Thoracic aorta (tissue), 2 donors: ENCODE results near the gene KRTAP9-2. TPM values are rescaled to one million over a fixed set of nuclear protein-coding genes. Genes with fewer than 3 reads are reported as not detected.

Source experiments
- ATAC-seq: fragments of 150-250 bp; one replicate; pipeline ENCODE4 v1.8.0; 2017; ENCODE audit warnings: low read depth; ENCODE audit not compliant: insufficient number of reproducible peaks, low FRiP score
- DNase-seq: peaks from one replicate; pipeline ENCODE4 v3.0.0-alpha.2; 2020; ENCODE audit warnings: low spot score
- H3K27ac ChIP-seq, 2 donors: fragments of 200-600 bp; sonication (generic); 1 replicate in 1 of 2; 2 replicates in 1 of 2; pipeline ENCODE4 v1.5.1; 2016; ENCODE audit warnings: mild to moderate bottlenecking in 2 of 2, moderate library complexity in 2 of 2
- H3K27me3 ChIP-seq: fragments of 200-600 bp; sonication (generic); replicated peaks from 2 replicates; pipeline ENCODE4 v1.6.0; 2016; ENCODE audit warnings: mild to moderate bottlenecking; ENCODE audit not compliant: insufficient read depth
- H3K36me3 ChIP-seq: fragments of 200-600 bp; sonication (generic); one replicate; pipeline ENCODE4 v1.5.1; 2016
- H3K4me1 ChIP-seq, 2 donors: fragments of 200-600 bp; sonication (generic); 1 replicate in 1 of 2; 2 replicates in 1 of 2; pipeline versions ENCODE4 v1.5.1 to v1.6.0; 2016; ENCODE audit warnings: low read depth in 2 of 2, mild to moderate bottlenecking in 1 of 2; ENCODE audit not compliant: control insufficient read depth in 1 of 2
- H3K4me3 ChIP-seq: fragments of 200-600 bp; sonication (generic); 2 replicates; pipeline ENCODE4 v1.5.1; 2016; ENCODE audit warnings: mild to moderate bottlenecking
- H3K9me3 ChIP-seq: fragments of 200-600 bp; sonication (generic); 2 replicates; pipeline ENCODE4 v1.5.1; 2016
- total RNA-seq, 2 donors: library from RNA; depleted of rRNA; stranded (reverse); fragments of >200 nt; gene quantifications; one replicate each; pipeline versions ENCODE4 v1.1.0 to v1.2.3, GENCODE V29; 2016
- TF ChIP-seq, protein P1 (sequence below): fragments of 200-600 bp; sonication (generic); IDR thresholded peaks from one replicate; pipeline ENCODE4 v1.5.1; 2019; ENCODE audit warnings: antibody characterized with exemption

KRTAP9-2 gene
- total RNA-seq, 2 donors from 2014 or later = not detected

DNA sequence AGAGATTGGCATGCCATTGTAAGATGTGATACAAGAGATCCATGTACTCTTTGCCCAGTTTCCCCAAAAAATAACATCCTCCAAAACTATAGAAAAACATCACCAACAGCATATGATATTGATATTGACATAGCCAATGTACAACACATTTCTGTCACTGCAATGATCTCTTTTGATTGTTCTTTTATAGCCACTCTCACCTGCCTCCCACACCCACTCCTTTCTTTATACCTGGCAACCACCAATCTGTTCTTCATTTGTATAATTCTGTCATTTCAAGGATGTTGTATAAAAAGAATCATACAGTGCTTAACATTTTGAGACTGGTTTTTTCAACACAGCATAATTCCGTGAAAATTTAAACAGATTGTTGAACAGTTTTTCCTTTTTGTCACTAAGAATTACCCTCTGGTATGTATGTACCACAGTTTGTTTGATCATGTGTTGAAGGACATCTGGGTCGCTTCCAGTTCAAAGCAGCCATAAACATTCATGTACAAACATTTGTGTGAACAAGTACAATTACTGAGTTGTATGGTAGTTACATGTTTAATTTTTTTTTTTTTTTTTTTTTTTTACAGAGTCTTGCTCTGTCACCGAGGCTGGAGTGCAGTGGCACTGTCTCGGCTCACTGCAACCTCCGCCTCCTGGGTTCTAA lies 26.9 kb upstream of the KRTAP9-2 start:
- no peaks in the 10 kb centered on the region for H3K27me3 ChIP-seq
- DNase-seq (no peak), ATAC-seq (no peak)
- H3K9me3 ChIP-seq = no peaks in the 10 kb centered on the region
- no peak overlapping the region for H3K4me3 ChIP-seq
- TF ChIP-seq, protein P1, sequence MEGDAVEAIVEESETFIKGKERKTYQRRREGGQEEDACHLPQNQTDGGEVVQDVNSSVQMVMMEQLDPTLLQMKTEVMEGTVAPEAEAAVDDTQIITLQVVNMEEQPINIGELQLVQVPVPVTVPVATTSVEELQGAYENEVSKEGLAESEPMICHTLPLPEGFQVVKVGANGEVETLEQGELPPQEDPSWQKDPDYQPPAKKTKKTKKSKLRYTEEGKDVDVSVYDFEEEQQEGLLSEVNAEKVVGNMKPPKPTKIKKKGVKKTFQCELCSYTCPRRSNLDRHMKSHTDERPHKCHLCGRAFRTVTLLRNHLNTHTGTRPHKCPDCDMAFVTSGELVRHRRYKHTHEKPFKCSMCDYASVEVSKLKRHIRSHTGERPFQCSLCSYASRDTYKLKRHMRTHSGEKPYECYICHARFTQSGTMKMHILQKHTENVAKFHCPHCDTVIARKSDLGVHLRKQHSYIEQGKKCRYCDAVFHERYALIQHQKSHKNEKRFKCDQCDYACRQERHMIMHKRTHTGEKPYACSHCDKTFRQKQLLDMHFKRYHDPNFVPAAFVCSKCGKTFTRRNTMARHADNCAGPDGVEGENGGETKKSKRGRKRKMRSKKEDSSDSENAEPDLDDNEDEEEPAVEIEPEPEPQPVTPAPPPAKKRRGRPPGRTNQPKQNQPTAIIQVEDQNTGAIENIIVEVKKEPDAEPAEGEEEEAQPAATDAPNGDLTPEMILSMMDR = no peak
- H3K36me3 ChIP-seq = no peaks in the 10 kb centered on the region
- H3K4me1 ChIP-seq = no peaks in the 10 kb centered on the region
- H3K27ac ChIP-seq = no peak overlapping the region

DNA sequence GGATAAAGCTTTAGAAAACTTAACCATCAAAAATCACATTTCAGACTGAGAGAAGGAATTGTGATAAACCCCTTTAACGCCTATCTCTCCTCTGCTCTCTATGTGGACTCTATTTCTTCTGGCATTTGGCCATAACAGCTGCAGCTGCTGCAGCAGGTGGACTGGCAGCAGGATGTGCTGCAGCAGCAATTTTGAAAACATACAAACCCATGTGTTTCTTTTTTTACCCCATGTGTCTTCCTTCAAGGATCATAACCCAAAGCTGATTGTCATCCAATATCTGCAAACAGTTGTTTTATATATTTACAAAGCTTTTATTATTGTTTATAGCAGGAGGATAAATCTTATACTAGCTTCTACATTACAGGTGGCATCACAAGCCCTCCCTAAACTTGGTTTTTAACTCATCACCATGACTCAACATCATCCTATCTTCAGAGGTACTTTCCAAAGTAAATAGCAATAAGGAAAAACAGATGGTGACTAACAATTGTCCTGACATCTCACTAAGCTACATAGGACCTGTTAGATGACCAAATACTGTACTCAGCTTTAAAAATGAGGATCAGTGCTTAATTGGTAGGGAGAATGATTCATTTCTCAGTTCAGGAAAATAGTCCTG lies 14.5 kb upstream of the KRTAP9-2 start:
- DNase-seq (no peak), ATAC-seq (no peak)
- no peak overlapping the region for H3K27ac ChIP-seq
- H3K4me1 ChIP-seq = no peaks in the 10 kb centered on the region
- no peaks in the 10 kb centered on the region for H3K27me3 ChIP-seq
- TF ChIP-seq, protein P1 = no peak
- no peaks in the 10 kb centered on the region for H3K9me3 ChIP-seq
- no peaks in the 10 kb centered on the region for H3K36me3 ChIP-seq
- no peak overlapping the region for H3K4me3 ChIP-seq

DNA sequence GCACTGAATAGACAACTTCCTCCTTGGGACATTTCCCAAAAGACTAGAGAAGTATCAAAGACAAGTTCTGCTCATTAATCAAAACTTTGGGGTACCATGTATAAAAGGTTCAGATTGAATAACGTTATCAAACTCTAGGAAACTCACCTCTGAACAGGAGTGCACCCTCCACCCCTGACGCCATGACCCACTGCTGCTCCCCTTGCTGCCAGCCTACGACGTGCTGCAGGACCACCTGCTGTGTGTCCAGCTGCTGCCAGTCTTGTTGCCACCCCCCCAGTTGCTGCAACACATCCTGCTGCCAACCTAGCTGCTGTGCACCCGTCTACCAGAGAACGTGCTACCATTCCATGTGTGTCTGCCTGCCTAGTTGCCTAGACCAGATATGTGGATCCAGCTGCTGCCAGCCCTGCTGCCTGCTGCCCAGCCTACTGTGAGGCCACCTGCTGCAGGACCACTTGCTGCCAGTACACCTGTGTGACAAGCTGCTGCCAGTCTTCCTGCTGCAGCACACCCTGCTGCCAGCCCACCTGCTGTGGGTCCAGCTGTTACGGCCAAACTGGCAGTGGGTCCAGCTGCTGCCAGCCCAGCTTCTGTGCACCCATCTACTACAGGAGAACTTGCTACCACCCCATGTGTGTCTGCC lies 13.8 kb upstream of the KRTAP9-2 start:
- no peak for ATAC-seq
- H3K27ac ChIP-seq = no peak overlapping the region
- TF ChIP-seq, protein P1 = no peak

DNA sequence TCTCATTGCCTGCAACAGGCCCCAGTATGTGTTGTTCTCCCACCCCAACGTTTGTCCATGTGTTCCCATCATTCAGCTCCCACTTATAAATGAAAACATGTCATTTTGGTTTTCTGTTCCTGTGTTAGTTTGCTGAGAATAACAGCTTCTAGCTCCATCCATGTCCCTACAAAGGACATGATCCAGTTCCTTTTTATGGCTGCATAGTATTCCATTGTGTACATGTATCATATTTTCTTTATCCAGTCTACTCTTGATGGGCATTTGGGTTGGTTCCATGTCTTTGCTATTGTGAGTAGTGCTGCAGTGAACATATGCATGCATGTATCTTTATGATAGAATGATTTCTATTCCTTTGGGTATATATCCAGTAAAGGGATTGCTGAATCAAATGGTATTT lies 10.8 kb upstream of the KRTAP9-2 start:
- no peak overlapping the region for H3K27ac ChIP-seq
- H3K9me3 ChIP-seq = no peaks in the 10 kb centered on the region
- no peak for DNase-seq
- H3K27me3 ChIP-seq = no peaks in the 10 kb centered on the region
- ATAC-seq = no peak
- TF ChIP-seq, protein P1 = no peak
- no peaks in the 10 kb centered on the region for H3K4me1 ChIP-seq
- H3K4me3 ChIP-seq = no peak overlapping the region
- no peaks in the 10 kb centered on the region for H3K36me3 ChIP-seq

More for the DNA sequence above, 13.8 kb upstream of the KRTAP9-2 start:
- Histone ChIP-seq H3K9me3 (no peaks in the 10 kb centered on the region), H3K36me3 (no peaks in the 10 kb centered on the region), H3K4me1 (no peaks in the 10 kb centered on the region), H3K4me3 (no peak overlapping the region), H3K27me3 (no peaks in the 10 kb centered on the region)
- no peak for DNase-seq

DNA sequence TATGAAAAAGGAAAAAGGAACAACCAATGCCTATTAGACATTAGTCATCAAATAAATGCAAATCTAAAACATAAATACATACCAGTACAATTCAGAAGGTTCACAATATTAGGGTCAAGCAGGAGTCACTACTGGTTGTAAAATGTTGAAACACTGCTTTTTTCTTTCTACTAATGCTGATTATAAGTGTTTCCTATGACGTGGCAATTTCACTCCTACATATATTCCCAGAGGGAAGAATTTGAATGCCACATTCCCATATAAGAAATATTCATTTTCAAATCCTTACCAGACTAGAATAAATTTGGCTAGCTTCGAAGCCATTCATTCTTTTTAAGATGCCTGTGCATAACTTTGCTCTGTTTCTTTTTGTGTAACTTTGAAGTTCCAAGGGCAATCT lies 2.6 kb upstream of the KRTAP9-2 start:
- no peak for DNase-seq
- Histone ChIP-seq H3K9me3 (no peaks in the 10 kb centered on the region), H3K36me3 (no peaks in the 10 kb centered on the region), H3K27ac (no peak overlapping the region), H3K4me3 (no peak overlapping the region), H3K27me3 (no peaks in the 10 kb centered on the region), H3K4me1 (no peaks in the 10 kb centered on the region)
- TF ChIP-seq, protein P1 = no peak
- ATAC-seq = no peak
